Glutamatergic neuron (in vitro differentiated cells): ENCODE data around the gene CCDC170. TPM values are rescaled to one million over a fixed set of nuclear protein-coding genes. Genes with fewer than 3 reads are reported as not detected.

Experiments used
- DNase-seq: peaks from one replicate; pipeline ENCODE4 v3.0.0; 2022
- H3K27ac Mint-ChIP-seq: one replicate; pipeline ENCODE4 v1.8.0; 2020; ENCODE audit warnings: mild to moderate bottlenecking, mixed read lengths, inconsistent platforms; ENCODE audit not compliant: unreplicated experiment
- H3K27me3 Mint-ChIP-seq: one replicate; pipeline ENCODE4 v1.8.0; 2020; ENCODE audit warnings: mild to moderate bottlenecking, moderate library complexity, mixed read lengths, inconsistent platforms; ENCODE audit not compliant: unreplicated experiment
- H3K36me3 Mint-ChIP-seq: one replicate; pipeline ENCODE4 v1.8.0; 2020; ENCODE audit warnings: mild to moderate bottlenecking, mixed read lengths, inconsistent platforms; ENCODE audit not compliant: unreplicated experiment
- H3K4me1 Mint-ChIP-seq: one replicate; pipeline ENCODE4 v1.8.0; 2020; ENCODE audit warnings: mild to moderate bottlenecking, low read depth, mixed read lengths, inconsistent platforms; ENCODE audit not compliant: unreplicated experiment
- H3K4me3 Mint-ChIP-seq: one replicate; pipeline ENCODE4 v1.8.0; 2020; ENCODE audit warnings: mild to moderate bottlenecking, mixed read lengths, inconsistent platforms; ENCODE audit not compliant: unreplicated experiment
- H3K9me3 Mint-ChIP-seq: one replicate; pipeline ENCODE4 v1.8.0; 2020; ENCODE audit warnings: mild to moderate bottlenecking, moderate library complexity, mixed read lengths, inconsistent platforms; ENCODE audit not compliant: unreplicated experiment
- total RNA-seq: library from RNA; stranded (reverse); fragmentation: NEBNext Ultra II Directional; extraction: Animal tissue kit (Norgen Biotek cat#: 25700); gene quantifications from one replicate; pipeline ENCODE4 v1.2.1, GENCODE V29; 2021; ENCODE audit not compliant: unreplicated experiment
- TF ChIP-seq, protein P1 (sequence below): fragments of 200-600 bp; sonication (generic); IDR thresholded peaks from one replicate; pipeline ENCODE4 v1.5.0; 2021; ENCODE audit not compliant: partially characterized antibody, unreplicated experiment

CCDC170 gene
- total RNA-seq, 1 donor from 2014 or later: not detected

DNA sequence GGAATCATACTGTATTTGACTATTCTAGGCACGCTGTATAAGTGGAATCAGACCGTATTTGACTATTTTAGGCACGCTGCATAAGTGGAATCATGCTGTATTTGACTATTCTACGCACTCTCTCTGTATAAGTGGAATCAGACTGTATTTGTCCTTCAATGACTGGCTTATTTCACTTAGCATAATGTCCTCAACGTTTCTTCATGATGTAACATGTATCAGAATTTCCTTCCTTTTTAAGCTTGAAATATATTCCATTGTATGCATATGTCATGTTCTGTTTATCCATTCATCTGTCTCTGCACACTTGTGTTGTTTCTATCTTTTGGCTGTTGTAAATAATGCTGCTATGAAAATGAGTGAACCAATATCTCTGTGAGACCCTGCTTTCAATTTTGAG is 5.7 kb downstream of the CCDC170 start:
- Mint-ChIP-seq H3K4me1 (no peaks in the 10 kb centered on the region), H3K9me3 (peaks cover 4% of the 10 kb centered on the region), H3K36me3 (no peaks in the 10 kb centered on the region), H3K27me3 (peaks cover 10% of the 10 kb centered on the region), H3K27ac (no peak overlapping the region), H3K4me3 (no peak overlapping the region)
- DNase-seq: no peak
- TF ChIP-seq, protein P1, sequence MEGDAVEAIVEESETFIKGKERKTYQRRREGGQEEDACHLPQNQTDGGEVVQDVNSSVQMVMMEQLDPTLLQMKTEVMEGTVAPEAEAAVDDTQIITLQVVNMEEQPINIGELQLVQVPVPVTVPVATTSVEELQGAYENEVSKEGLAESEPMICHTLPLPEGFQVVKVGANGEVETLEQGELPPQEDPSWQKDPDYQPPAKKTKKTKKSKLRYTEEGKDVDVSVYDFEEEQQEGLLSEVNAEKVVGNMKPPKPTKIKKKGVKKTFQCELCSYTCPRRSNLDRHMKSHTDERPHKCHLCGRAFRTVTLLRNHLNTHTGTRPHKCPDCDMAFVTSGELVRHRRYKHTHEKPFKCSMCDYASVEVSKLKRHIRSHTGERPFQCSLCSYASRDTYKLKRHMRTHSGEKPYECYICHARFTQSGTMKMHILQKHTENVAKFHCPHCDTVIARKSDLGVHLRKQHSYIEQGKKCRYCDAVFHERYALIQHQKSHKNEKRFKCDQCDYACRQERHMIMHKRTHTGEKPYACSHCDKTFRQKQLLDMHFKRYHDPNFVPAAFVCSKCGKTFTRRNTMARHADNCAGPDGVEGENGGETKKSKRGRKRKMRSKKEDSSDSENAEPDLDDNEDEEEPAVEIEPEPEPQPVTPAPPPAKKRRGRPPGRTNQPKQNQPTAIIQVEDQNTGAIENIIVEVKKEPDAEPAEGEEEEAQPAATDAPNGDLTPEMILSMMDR: no peak

DNA sequence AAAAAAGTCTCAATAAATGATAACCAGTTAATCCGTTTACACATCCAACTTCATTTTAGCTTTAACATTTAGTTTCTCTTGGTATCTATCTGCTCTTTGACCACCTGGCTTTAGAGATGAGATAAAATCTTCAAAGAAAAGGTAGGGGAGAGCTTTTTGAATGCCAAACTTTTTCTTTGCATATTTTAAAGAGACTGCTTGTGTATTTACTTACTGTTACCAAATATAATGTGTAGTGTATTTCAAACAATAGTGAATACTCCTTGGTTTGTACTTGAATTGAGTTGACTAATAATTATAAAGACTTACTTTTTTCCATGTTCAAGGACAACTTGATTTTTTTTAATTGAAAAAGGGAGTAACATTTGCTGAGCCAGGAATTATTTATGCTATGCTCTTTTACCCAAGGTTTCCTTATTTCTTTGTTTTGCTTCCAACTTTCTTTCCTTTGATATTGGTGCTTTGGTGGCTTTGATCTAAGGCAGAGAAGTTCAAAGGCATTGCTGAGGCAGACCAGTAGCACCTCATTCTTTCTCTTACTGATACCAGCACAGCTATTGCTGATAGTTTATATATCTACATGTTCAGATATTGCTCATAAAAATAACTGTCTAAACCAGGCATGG is 7.8 kb downstream of the CCDC170 start:
- Mint-ChIP-seq H3K4me3 (no peak overlapping the region), H3K4me1 (no peaks in the 10 kb centered on the region), H3K27me3 (peaks cover 2% of the 10 kb centered on the region), H3K36me3 (no peaks in the 10 kb centered on the region), H3K27ac (no peak overlapping the region), H3K9me3 (peaks cover 1% of the 10 kb centered on the region)
- no peak for DNase-seq
- TF ChIP-seq, protein P1: no peak

DNA sequence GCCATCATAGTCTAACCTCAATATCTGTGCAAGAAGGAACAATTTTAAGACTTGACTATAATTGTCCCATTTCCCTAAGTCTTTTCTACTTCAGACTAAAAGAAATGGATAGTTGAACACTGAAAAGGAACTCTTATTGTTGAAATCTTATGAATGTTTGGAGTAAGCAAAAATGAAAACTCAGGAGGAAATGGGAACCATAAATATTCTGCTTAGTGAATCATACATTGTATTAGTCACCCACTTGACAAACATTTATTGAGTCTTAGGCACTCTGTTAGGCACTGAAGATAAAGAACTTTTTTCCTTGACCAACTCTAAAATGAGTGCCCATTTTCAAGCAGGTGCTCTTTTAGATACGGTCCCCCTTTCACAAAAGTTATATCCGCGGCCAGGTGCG is 8.7 kb downstream of the CCDC170 start:
- DNase-seq: no peak
- Mint-ChIP-seq H3K36me3 (no peaks in the 10 kb centered on the region), H3K4me3 (no peak overlapping the region), H3K27ac (no peak overlapping the region), H3K9me3 (peaks cover 1% of the 10 kb centered on the region), H3K4me1 (no peaks in the 10 kb centered on the region), H3K27me3 (peaks cover 2% of the 10 kb centered on the region)
- TF ChIP-seq, protein P1: no peak

DNA sequence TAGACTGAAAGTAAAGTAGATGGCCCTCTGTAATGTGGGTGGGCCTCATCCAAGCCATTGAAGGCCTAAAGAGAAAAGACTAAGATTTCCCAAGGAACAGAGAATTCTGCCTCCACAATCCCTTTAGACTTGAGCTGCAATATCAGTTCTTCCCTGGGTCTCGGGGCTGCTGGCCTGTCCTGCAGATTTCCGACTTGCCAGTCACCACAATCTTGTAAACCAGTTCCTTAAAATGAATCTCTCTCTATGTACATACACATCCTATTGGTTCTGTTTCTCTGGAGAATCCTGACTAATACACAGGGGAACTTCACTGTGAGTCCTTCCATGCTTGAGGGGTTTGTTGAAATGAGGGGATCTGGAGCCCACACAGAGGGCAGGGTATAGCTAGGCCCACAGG is 12.9 kb downstream of the CCDC170 start:
- DNase-seq: no peak
- H3K4me1 Mint-ChIP-seq: no peaks in the 10 kb centered on the region
- no peak overlapping the region for H3K4me3 Mint-ChIP-seq
- H3K27ac Mint-ChIP-seq: no peak overlapping the region
- no peaks in the 10 kb centered on the region for H3K36me3 Mint-ChIP-seq
- peaks cover 2% of the 10 kb centered on the region for H3K27me3 Mint-ChIP-seq
- peaks cover 1% of the 10 kb centered on the region for H3K9me3 Mint-ChIP-seq
- TF ChIP-seq, protein P1: no peak

DNA sequence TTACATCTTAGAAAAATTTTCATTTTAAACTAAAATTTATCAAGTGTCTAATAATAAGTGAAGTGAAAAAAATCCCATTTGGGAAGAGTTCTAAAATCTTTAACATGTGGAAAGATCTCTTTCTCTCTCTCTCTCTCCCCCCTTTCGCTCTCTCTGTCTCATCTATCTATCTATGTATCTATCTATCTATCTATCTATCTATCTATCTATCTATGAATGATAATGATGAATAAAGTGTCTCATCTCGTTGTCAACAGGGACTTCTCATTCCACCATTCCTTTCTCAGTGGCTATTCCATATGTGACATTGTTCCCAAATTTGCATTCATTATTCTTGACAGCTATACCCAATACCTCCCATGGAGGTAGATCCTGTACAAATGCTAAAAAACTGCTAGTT is 15.2 kb downstream of the CCDC170 start:
- Mint-ChIP-seq H3K4me3 (no peak overlapping the region), H3K4me1 (no peaks in the 10 kb centered on the region), H3K27ac (no peak overlapping the region), H3K36me3 (no peaks in the 10 kb centered on the region), H3K27me3 (no peaks in the 10 kb centered on the region), H3K9me3 (peaks cover 1% of the 10 kb centered on the region)
- TF ChIP-seq, protein P1: no peak
- no peak for DNase-seq
